Measurements from ENCODE around the gene LY6G6F. TPM values are rescaled to one million over a fixed set of nuclear protein-coding genes. Genes with fewer than 3 reads are reported as not detected.

LY6G6F gene
- total and polyA plus RNA-seq, 8 donors: 0.53 to 1.8 (median 1.3) TPM; not detected in 1

DNA sequence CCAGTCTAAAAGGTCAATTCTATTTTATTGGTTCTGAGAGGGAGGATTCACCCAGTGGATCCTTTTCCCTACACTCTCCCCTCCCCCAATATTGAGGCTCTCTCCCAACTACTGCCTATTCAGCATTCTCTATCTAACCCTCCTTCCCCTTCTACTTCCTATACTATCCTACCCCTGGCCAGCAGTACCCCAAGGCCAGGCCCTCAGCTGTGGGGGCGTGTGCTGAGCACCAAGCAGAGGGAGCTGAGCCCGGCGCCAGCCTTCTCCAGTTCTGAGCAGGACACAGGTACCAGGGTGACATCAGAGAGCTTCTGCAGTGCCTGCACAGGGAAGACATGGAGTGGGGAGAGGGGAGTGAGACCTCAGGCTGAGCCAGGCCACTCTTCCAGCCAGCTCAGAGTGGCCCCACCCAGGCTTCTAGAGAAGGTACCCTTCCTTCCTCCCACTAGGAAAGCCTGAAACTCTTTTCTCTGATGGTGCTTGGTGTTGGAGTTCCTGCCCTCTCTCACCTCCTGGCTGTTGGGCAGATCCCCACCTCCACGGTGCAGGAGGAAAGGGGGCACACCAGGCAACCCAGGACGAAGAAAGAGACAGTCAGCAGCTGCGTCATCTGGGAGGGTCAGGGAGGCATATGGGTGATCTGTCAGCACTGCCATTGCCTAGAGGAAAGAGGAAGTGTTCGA is 20.5 kb downstream of the LY6G6F start:
- Histone ChIP-seq H3K9me3 (no peaks in the 10 kb centered on the region), H3K36me3 (peaks cover 0 to 49% of the 10 kb centered on the region in 2 donors), H3K27ac (peak overlapping the region; percentile 77 to 97), H3K4me3 (peak overlapping the region in 1 of 2 donors; percentile 79), H3K27me3 (no peaks in the 10 kb centered on the region), H3K4me1 (peaks cover 25 to 61% of the 10 kb centered on the region in 2 donors)
- intact Hi-C loops (cut with DNase I): no loop called here
- peak in 2 of 4 donors; percentile 66 to 83 for DNase-seq
- ATAC-seq: peak; percentile 4
- TF ChIP-seq, protein P1, sequence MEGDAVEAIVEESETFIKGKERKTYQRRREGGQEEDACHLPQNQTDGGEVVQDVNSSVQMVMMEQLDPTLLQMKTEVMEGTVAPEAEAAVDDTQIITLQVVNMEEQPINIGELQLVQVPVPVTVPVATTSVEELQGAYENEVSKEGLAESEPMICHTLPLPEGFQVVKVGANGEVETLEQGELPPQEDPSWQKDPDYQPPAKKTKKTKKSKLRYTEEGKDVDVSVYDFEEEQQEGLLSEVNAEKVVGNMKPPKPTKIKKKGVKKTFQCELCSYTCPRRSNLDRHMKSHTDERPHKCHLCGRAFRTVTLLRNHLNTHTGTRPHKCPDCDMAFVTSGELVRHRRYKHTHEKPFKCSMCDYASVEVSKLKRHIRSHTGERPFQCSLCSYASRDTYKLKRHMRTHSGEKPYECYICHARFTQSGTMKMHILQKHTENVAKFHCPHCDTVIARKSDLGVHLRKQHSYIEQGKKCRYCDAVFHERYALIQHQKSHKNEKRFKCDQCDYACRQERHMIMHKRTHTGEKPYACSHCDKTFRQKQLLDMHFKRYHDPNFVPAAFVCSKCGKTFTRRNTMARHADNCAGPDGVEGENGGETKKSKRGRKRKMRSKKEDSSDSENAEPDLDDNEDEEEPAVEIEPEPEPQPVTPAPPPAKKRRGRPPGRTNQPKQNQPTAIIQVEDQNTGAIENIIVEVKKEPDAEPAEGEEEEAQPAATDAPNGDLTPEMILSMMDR (IDR thresholded peaks at IDR 0.05): no peak

DNA sequence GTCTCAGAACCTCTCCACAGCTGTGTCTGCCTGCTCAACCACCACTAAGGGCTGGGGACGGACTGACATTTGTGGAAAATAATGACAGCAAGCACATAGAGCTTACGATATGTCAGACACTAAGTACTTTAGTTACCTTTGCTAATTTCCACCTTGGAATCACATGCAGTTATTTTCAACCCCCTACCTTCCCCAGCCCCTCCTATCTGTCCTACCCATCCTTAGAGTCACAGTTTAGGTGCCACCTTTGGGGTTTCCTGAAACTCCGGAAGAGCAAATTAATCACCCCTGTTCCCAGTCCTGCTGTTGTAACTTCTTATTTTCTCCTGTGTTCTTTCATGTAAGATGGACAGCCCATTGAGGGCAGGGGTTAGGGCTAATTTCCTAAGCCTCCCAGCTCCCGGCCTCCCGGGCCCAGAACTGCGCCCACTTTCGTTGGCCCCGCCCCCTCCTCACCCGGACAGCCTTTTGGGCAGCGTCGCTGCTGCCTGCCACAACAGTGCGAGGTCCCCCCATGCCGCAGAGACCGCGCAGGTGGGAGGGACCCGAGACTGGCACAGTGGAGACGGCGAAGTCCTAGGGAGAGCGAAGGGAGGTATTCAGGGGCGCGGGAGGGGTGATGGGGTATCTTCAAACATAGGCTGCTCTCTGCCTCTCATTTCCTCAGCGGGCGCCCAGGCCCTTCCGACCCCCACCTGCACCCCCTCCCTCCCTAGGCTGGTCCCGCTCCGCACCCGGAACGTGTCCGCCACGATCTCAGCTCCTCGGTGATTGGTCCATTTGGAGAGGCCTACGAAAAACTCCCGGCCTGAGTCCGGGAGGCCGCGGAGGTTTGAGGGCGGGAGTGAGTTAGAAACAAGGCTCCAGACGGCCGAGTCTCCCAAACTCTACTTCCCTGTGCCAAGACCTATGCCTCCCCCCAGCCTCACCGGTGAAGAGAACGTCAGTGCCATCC is 21.3 kb downstream of the LY6G6F start:
- peaks cover 25 to 69% of the 10 kb centered on the region in 2 donors for H3K4me1 ChIP-seq
- H3K36me3 ChIP-seq: peaks cover 0 to 58% of the 10 kb centered on the region in 2 donors
- DNase-seq (peak in 1 of 4 donors; percentile 85), ATAC-seq (no peak)
- intact Hi-C loops (cut with DNase I): no loop called here
- no peaks in the 10 kb centered on the region for H3K9me3 ChIP-seq
- peak overlapping the region; percentile 48 to 79 for H3K4me3 ChIP-seq
- H3K27me3 ChIP-seq: no peaks in the 10 kb centered on the region
- TF ChIP-seq, protein P1 (IDR thresholded peaks at IDR 0.05): no peak
- H3K27ac ChIP-seq: peak overlapping the region; percentile 77 to 97

DNA sequence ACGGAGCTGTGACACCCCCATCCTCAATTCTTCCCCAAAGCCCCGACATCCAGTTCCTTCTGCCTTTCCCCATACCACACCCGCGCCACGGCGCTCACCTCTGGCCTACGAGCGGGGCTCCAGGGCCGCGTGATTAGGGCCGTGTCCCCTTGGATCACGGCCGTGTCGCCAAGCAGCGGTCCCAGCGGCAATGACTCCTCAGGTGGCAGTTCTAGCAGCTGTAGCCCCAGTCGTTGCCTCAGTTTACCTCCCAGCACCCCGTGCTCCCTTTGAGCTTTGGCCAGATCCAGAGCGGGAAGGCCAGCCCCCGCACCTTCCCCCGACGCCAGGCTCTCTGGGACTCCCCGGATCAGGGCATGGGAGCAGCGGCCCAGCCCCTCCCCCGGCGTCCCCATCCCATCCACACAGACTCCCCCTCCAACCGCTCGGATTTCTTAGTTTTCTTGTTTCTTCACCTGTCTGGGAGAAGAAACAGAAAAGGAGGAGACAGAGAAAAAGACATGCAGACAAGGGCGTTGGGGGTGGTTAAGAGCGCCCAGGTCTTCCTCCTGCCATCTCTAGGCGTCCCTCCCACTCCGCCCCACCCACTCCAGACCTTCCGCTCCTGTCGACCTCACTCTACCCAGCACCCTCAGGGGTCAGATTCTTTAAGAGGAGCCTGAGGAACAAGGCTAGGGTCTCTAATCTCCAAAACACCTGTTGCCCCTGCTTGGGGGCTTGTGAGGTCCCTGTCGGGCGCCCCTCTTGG is 22.3 kb downstream of the LY6G6F start, which contains the start of gene DDAH2:
Gene DDAH2 (minus strand): TSS at position 533 of the 748 bp plus-strand sequence. CDS start 138 bp downstream, at position 395.
- H3K36me3 ChIP-seq: peaks cover 4 to 67% of the 10 kb centered on the region in 2 donors
- TF ChIP-seq, protein P1 (IDR thresholded peaks at IDR 0.05): peak; percentile 48 to 60
- intact Hi-C loops (cut with DNase I): no loop called here
- H3K27me3 ChIP-seq: no peaks in the 10 kb centered on the region
- ATAC-seq: peak; percentile 42
- H3K4me1 ChIP-seq: peaks cover 25 to 79% of the 10 kb centered on the region in 2 donors
- H3K4me3 ChIP-seq: peak within 1 kb of the TSS; percentile 48 to 79
- H3K27ac ChIP-seq: peak within 1 kb of the TSS; percentile 92 to 97
- H3K9me3 ChIP-seq: no peaks in the 10 kb centered on the region
- DNase-seq: peak in 1 of 4 donors; percentile 81

DNA sequence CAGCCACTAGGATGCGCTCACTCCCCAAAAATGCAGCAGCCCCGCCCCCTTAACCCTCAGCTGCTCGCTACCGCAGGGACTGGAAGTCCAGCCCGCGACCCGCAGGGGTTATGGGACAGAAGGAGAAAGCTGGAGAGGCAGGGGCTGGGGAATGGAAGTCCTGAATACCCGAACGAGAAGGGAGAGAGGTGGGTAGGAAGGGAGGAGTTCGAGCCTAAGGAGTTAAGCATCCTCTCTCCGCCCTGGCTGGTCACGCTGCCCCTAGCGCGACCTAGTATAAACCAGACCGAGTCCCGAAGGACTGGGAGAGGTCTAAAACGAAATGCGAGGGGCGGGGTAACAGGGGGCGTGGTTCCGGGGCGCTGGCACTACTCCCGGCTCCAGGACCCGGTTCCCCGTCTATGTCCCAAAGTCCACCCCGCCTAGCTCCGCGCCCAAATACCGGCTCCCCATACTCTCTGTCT is 22.9 kb downstream of the LY6G6F start:
- peaks cover 4 to 65% of the 10 kb centered on the region in 2 donors for H3K36me3 ChIP-seq
- TF ChIP-seq, protein P1 (IDR thresholded peaks at IDR 0.05): peak in 1 of 2 donors; percentile 2
- intact Hi-C loops (cut with DNase I): no loop called here
- no peaks in the 10 kb centered on the region for H3K27me3 ChIP-seq
- ATAC-seq (peak; percentile 89), DNase-seq (peak; percentile 92 to 95 (median 94))
- H3K9me3 ChIP-seq: no peaks in the 10 kb centered on the region
- H3K4me3 ChIP-seq: peak overlapping the region; percentile 48 to 79
- H3K27ac ChIP-seq: peak overlapping the region; percentile 92 to 97
- H3K4me1 ChIP-seq: peaks cover 30 to 85% of the 10 kb centered on the region in 2 donors
